DOHH2 (cell line): ENCODE results near the gene IGSF3.
"Not testable (repeated sequence)": the region's sequence is repeated elsewhere in the genome, so short reads cannot be mapped to it uniquely, and the experiment has no call there.

ENCODE experiments used
- H3F3A ChIP-seq: fragments of 200-600 bp; sonication (generic), shearing (Covaris generic); 2 replicates; pipeline ENCODE4 v1.6.0; 2016; ENCODE audit warnings: antibody characterized with exemption, mild to moderate bottlenecking; ENCODE audit not compliant: control insufficient read depth, insufficient read depth
- H3K27ac ChIP-seq: fragments of 200-600 bp; sonication (generic); 2 replicates; pipeline ENCODE4 v1.5.1; 2014; ENCODE audit warnings: low read depth, mild to moderate bottlenecking, low read length, moderate library complexity
- H3K27me3 ChIP-seq: fragments of 200-600 bp; sonication (generic); 2 replicates; pipeline ENCODE4 v1.6.1; 2014; ENCODE audit warnings: mild to moderate bottlenecking, low read length, mixed read lengths; ENCODE audit not compliant: control insufficient read depth
- H3K36me3 ChIP-seq: fragments of 200-600 bp; sonication (generic); 2 replicates; pipeline ENCODE4 v1.6.1; 2014; ENCODE audit warnings: mild to moderate bottlenecking, low read length, moderate library complexity, mixed read lengths; ENCODE audit not compliant: control insufficient read depth
- H3K4me1 ChIP-seq: fragments of 200-600 bp; sonication (generic); 2 replicates; pipeline ENCODE4 v1.6.1; 2014; ENCODE audit warnings: mild to moderate bottlenecking, low read length, mixed read lengths; ENCODE audit not compliant: control insufficient read depth
- H3K4me2 ChIP-seq: fragments of 200-600 bp; sonication (generic); 2 replicates; pipeline ENCODE4 v1.6.0; 2014; ENCODE audit warnings: mild to moderate bottlenecking, low read length, moderate library complexity
- H3K4me3 ChIP-seq: fragments of 200-600 bp; sonication (generic); 2 replicates; pipeline ENCODE4 v1.5.1; 2014; ENCODE audit warnings: mild to moderate bottlenecking, low read length, mixed read lengths
- H3K79me2 ChIP-seq: fragments of 200-600 bp; sonication (generic); 2 replicates; pipeline ENCODE4 v1.6.1; 2014; ENCODE audit warnings: mild to moderate bottlenecking, low read length, mixed read lengths; ENCODE audit not compliant: control insufficient read depth
- H3K9me2 ChIP-seq: fragments of 200-600 bp; sonication (generic); replicated peaks from 2 replicates; pipeline ENCODE4 v1.6.1; 2014; ENCODE audit warnings: mild to moderate bottlenecking, low read length, mixed read lengths; ENCODE audit not compliant: control insufficient read depth
- H3K9me3 ChIP-seq: fragments of 200-600 bp; sonication (generic); 2 replicates; pipeline ENCODE4 v1.6.1; 2014; ENCODE audit warnings: antibody characterized with exemption, low read length, mixed read lengths; ENCODE audit not compliant: control insufficient read depth, insufficient read depth
- H4K20me1 ChIP-seq: fragments of 200-600 bp; sonication (generic); 2 replicates; pipeline ENCODE4 v1.6.0; 2014; ENCODE audit warnings: low read depth, mild to moderate bottlenecking, antibody characterized with exemption, low read length, moderate library complexity; ENCODE audit not compliant: control insufficient read depth, insufficient read depth
- CTCF ChIP-seq: fragments of 200-600 bp; sonication (generic); IDR thresholded peaks from one replicate; pipeline ENCODE4 v1.5.1; 2014; ENCODE audit warnings: antibody characterized with exemption, mild to moderate bottlenecking, low read depth, low read length; ENCODE audit not compliant: poor library complexity, severe bottlenecking
- EZH2phosphoT487 ChIP-seq: fragments of 200-600 bp; sonication (generic); IDR thresholded peaks from 2 replicates; pipeline ENCODE4 v1.6.1; 2017; ENCODE audit warnings: borderline replicate concordance, mild to moderate bottlenecking, antibody characterized with exemption, low read length, moderate library complexity, mixed read lengths

IGSF3 gene

GRCh38 chr1:116564426-116564825 lies 103.1 kb downstream of the IGSF3 start:
- Histone ChIP-seq H3K27ac (no peak overlapping the region), H3K4me2 (no peak overlapping the region), H4K20me1 (no peaks in the 10 kb centered on the region), H3K9me3 (peaks cover 9% of the 10 kb centered on the region; the same call in 1 of the 2 replicates), H3K36me3 (no peaks in the 10 kb centered on the region), H3K9me2 (no peaks in the 10 kb centered on the region), H3F3A (no peaks in the 10 kb centered on the region), H3K79me2 (no peaks in the 10 kb centered on the region), H3K4me3 (no peak overlapping the region), H3K4me1 (peaks cover 4% of the 10 kb centered on the region; the same call in 1 of the 2 replicates), H3K27me3 (no peaks in the 10 kb centered on the region)
- TF ChIP-seq EZH2phosphoT487, result no peak
- TF ChIP-seq CTCF, result no peak

GRCh38 chr1:116562465-116562864 lies 105.1 kb downstream of the IGSF3 start:
- H4K20me1 ChIP-seq, H3K9me2 ChIP-seq, H3K9me3 ChIP-seq, H3K36me3 ChIP-seq, H3K79me2 ChIP-seq, H3F3A ChIP-seq, H3K4me2 ChIP-seq, H3K4me3 ChIP-seq, H3K27me3 ChIP-seq, H3K27ac ChIP-seq, H3K4me1 ChIP-seq: not testable (repeated sequence)

- no peak overlapping the region for H3K4me2 ChIP-seq
- no peak overlapping the region for H3K4me3 ChIP-seq
- no peaks in the 10 kb centered on the region for H3F3A ChIP-seq
- peaks cover 3% of the 10 kb centered on the region; the same call in 1 of the 2 replicates for H3K4me1 ChIP-seq
- no peak overlapping the region for H3K27ac ChIP-seq
- no peaks in the 10 kb centered on the region for H3K9me2 ChIP-seq
- TF ChIP-seq CTCF, result no peak
- TF ChIP-seq EZH2phosphoT487, result no peak
- H3K79me2 ChIP-seq, result no peaks in the 10 kb centered on the region
- H4K20me1 ChIP-seq, result no peaks in the 10 kb centered on the region
- no peaks in the 10 kb centered on the region for H3K27me3 ChIP-seq
- H3K36me3 ChIP-seq, result no peaks in the 10 kb centered on the region
- H3K9me3 ChIP-seq, result peaks cover 9% of the 10 kb centered on the region; the same call in 1 of the 2 replicates
Measured at GRCh38 chr1:116561563-116561962, 106.0 kb downstream of the IGSF3 start.

- peaks cover 3% of the 10 kb centered on the region; the same call in 1 of the 2 replicates for H3K4me1 ChIP-seq
- H3K4me2 ChIP-seq, result no peak overlapping the region
- H3F3A ChIP-seq, result no peaks in the 10 kb centered on the region
- H3K27me3 ChIP-seq, result no peaks in the 10 kb centered on the region
- H4K20me1 ChIP-seq, result no peaks in the 10 kb centered on the region
- H3K79me2 ChIP-seq, result no peaks in the 10 kb centered on the region
- no peak overlapping the region for H3K4me3 ChIP-seq
- no peak overlapping the region for H3K27ac ChIP-seq
- TF ChIP-seq CTCF (no peak), EZH2phosphoT487 (no peak)
- no peaks in the 10 kb centered on the region for H3K36me3 ChIP-seq
- H3K9me3 ChIP-seq, result peaks cover 9% of the 10 kb centered on the region; the same call in 1 of the 2 replicates
- H3K9me2 ChIP-seq, result no peaks in the 10 kb centered on the region
Measured at GRCh38 chr1:116560704-116561490, 106.6 kb downstream of the IGSF3 start.
